Activated CD4-positive, alpha-beta T cell treated with anti-CD3 and anti-CD28 coated beads for 1 hour (primary cell): ENCODE measurements around the gene ESYT3.
"Not testable (repeated sequence)": the region's sequence is repeated elsewhere in the genome, so short reads cannot be mapped to it uniquely, and the experiment has no call there.

Experiments
- DNase-seq: peaks from one replicate; pipeline ENCODE4 v3.0.0-alpha.2; 2020

ESYT3 gene

DNA sequence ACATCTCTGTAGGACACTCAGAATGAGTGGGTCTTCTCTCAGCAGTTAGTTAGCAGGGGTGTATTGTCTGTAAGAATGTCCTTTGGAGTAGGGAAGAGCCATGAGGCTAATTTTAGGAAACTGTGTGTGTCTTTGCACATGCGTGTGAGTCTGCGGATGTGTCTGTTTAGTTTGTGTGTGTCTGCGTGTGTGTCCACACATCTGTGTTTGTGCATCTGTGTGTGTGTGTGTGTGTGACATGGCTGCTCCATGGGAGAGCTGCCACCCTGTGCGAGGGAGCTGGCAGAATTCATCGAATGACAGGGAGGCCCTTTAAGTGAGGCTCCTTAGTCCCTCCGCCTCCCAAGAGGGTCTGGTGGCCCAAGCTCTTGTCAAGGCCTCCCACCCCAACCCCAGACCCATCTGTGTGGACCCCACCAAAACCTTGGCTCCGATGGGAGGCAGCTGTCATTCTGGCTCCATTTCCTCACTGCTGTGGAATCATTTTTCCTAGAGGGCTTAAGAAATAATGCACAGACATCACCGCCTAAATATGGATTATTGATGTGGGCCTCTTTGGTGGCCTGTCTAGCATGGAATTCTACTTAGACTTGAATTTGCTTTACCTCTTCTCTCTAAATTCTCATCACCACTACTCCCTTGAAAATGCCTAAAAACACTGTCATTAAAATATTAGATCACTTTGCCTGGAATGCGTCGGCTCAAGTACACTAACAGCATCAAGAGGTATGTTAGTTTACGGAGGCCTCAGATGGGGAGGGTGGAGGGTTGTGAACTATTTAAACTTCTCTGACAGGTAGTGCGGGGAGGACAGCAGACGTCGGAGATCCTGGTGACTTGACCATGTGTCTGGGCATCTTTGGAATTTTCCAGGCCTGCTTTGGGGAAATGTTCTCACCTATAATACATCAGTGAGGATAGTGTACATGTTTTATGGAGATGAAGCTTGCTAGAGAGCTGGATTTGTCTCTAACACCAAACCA, 9.4 kb downstream of the ESYT3 start:
- DNase-seq = no peak

DNA sequence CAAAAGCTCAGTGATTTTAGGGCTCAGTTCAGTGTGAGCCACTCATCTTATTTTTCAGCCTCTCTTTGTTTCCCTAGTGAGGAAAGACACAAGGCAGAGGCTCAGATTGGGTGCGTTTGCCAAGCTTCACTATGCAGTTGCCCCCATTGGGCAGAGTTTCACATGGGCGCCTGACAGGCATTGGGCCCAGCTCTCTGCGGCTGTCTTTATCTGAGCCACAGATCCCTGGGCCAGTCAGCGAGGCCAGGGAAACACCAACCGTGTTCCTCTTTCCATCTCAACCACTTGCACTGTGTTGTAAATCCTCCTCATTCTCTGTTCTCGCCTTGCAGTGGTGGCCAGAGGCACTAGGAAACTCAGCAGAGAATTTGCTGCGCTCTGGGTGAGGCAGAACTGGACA, 10.8 kb downstream of the ESYT3 start:
- no peak for DNase-seq

DNA sequence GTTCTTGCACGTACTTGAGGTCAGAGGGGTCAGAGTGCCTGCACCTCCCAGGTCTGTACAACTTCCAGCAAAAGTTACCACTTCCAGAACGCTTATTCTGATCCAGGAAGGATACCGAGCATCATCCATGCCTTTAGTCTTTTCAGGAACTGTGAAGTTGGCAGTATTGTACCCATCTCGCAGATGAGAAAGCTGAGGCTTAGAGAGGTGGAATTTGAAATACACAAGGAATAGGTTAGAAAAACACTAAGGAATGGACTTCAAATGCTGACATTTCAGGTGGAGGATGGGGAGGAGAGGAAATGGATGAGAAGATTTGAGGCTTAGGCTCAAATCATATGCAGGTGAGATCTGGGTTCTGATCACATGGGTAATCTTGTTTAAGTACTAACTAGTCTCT, 11.2 kb downstream of the ESYT3 start:
- DNase-seq = no peak

DNA sequence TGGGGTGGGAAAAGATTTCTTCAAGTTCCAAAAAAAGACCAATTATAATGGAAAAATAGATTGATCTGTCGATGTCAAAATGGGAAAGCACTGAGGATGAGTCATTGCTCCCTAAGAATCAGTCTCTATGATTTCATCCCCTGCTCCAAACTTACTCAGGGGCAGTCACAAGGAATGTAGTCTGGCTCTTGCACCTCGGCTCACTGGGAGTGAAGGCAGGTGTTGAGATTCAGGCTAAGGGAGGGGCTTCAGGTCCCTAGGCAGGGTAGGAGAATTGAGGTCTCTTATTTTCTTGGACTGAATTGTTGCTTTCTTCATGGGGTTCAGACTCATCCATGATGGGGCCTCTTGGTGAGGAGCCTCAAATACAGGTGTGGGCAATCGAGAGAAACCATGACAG, 14.2 kb downstream of the ESYT3 start:
- DNase-seq = no peak

DNA sequence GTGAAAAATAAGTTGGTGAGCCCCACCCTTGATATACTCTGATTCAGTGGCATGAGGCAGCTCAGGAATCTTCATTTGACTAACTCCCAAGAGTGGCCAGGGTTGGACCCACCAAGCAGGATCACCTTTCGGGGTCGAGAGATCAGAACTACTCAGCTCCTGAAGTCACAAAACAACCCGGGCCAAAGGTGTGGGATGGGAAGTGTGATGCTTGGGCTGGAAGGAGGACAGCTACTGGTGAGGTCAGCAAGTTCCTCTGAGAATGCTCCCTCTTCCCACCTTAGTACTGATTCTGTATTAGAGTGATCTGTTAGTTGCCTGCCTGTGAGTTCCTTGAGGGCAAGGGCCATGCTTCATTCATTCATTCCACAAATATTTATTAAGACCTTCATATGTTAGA, 15.1 kb downstream of the ESYT3 start:
- DNase-seq = no peak

DNA sequence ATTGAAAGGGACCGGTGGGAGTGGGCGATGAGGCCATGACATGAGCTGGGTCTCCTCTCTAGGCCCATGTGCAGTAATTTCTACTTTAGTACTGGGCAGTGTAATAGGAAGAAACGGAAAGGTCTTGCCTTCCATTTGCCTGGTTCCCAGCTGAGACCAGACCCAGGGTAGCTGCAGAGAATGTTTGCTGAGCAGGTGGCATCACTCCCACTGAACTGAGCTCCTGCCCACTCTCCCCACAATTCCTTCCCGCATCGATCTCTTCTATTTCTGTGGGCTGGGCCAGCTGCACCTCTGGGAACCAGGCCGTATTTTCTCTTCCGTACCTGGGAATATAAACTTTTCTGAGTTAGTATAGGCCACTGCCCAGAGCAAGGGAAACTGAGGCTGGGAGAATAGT, 15.8 kb downstream of the ESYT3 start:
- DNase-seq = no peak

DNA sequence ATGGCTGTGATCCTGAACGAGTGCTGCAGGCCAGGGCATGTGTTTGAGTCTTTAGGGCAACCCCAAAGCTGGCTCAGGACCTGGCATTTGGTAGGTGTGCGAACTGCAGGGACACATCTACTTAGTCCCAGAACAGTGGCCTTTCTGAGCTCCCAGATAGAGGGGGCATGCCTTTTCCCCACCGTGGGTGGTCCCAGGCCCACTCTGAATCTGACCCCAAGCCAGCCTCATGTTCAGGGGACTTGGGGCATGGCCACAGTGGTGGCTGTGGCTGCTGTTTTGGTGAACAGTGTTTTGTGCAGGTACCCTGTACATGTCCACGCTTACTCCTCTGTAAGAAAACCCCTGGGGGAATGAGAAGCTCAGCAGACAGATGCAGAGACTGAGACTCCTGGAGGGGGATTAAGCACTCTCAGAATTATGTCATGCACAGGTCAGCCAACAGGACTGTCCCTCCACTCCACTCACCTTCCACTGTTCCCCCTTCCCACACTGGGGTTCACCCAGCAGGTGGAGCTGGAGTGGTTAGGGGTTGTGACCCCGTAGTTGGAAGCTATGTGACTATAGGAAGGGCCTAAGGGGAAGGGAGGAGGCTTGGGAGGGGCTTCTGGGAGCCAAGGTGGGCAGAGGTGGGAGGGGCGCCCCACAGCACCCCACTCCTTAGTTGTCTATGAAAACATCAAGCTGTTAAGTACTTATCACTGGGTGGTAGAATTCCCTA, 16.4 kb downstream of the ESYT3 start:
- no peak for DNase-seq

DNA sequence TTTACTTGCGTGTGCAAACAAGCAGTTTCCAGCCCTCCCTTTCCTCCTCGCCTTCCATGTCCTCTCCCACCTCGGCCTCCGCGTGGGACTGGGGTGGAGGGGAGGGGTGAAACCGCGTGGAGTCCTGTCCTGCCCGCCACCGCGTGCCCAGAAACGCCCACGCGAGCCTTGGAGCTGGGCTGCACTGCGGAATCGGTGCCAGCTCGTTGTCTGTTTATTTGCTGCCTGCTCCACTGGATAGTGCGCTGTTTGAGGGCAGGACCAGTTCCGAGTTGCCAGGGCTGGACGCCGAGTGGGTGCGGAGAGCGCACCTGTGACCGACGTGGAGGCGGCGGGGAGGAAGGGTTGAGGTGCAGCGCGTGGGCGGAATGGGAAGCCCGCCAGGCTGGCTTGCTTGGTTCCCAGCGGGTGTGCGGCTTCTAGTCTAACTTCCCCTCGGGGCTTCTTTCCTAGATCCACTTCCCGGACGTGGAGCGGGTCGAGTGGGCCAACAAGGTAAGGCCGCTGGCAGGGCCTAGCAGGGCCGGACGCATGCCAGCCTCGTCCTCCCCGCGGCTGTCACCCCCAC, 17.3 kb downstream of the ESYT3 start:
- DNase-seq = no peak

DNA sequence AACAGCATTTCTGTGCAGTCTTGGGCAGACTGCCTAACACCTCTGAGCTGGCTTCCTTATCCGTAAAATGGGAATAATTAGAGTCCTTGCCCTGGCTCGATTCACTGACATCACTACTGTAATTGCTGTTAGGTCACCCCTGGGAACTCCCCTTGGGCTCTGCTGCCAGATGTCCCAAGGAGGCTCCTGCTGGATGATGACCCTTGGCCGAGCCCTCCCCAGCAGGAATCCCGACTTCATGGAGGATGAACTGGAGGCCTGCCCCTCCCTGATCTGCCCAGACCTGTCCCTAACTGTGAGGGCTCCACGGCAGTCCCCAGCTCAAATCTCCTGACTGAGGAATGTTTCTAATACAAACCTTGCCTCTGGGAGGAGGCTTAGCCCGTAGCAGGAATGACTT, 18.0 kb downstream of the ESYT3 start:
- no peak for DNase-seq

DNA sequence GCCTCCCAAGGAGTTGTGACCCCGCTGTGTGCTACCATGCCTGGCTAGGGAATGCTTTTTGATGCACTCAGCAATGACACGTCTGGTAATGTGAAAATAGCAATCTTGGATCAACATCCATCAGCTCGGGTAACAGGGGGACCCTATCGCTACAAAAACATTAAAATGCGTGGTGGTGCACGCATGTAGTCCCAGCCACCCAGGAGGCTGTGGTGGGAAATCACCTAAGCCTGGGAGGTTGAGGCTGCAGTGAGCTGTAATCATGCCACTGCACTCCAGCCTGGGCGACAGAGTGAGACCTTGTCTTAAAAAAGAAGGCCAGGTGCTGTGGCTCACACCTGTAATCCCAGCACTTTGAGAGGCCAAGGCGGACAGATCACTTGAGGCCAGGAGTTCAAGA, 19.5 kb downstream of the ESYT3 start:
- not testable (repeated sequence) for DNase-seq

DNA sequence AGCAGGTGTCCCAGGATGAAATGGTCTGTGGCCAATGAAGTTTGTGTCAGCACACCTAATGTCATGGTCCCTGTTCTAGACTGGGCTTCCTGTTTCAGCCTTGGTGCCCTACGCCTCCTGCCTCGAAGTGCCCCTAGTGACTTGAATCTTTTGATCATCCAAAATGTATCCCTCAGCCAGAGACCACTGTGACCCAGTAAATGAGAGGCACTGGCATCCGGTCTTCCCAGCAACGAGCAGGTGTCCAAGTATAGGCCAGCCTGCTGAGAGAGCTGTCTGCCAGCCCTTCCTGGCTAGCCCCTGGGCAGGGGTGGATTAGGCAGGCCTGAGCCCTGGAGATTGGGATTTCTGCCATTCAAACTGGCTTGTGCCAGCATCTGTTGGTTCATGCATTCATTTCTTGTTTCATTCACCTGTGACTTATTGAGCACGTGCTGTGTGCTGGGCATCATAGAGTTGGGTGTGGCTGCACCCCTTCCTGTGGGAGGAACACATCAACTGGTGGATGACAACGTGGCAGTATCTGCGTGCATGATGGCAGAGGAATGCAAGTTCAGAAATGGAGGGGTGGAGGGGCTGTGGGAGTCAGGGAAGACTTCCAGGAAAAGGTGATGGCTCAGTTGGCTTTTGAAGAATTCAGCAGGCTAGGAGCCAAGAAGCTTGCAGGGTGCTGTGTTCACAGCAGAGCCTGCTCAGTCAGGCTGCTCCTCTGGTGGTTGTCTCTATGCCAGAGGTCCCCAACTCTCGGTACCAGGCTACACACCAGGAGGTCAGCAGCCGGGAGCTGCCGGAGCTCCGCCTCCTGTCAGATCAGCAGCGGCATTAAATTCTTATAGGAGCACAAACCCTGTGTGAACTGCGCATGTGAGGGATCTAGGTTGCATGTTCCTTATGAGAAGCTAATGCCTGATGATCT, 21.6 kb downstream of the ESYT3 start:
- no peak for DNase-seq

DNA sequence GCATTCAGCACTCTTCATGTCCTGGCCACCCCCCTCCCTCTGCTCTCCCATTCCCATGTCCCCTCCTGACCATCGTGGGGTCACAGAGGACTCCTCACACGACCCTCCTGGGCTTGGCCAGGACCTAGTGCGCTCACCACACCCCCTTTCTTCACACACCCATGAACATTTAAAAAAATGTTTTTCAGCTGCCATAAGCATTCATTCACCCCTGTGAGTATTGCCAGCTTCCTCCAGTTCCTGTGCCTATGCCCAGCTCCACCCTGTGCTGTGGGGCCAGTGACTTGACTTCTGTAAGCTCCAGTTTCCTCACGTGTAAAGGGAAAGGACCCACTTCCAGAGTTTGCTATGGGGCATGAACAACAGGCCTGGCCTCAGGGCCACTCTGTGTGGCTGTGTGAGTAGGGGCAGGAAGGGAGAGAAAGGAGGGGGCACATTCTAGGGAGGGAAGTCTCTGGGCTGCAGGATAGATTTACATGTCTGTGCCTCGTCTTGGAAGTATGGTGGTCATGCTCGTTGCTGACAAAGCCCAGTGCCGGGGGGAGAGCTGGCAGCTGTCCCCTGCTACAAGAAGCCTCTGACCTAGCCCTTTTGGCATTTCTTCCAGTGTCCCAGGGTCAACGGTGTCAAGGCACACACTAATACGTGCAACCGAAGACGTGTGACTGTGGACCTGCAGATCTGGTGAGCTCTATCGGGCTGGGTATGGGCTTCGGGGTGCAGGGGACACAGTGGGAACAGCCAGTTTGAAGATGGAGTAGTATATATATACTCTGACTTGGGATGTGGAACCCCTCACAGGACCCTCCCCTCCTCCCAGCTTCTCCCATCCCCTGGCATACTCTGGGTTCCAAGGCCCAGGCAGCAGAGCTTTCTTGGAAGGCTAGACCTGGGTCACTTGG, 22.8 kb downstream of the ESYT3 start:
- DNase-seq = no peak

DNA sequence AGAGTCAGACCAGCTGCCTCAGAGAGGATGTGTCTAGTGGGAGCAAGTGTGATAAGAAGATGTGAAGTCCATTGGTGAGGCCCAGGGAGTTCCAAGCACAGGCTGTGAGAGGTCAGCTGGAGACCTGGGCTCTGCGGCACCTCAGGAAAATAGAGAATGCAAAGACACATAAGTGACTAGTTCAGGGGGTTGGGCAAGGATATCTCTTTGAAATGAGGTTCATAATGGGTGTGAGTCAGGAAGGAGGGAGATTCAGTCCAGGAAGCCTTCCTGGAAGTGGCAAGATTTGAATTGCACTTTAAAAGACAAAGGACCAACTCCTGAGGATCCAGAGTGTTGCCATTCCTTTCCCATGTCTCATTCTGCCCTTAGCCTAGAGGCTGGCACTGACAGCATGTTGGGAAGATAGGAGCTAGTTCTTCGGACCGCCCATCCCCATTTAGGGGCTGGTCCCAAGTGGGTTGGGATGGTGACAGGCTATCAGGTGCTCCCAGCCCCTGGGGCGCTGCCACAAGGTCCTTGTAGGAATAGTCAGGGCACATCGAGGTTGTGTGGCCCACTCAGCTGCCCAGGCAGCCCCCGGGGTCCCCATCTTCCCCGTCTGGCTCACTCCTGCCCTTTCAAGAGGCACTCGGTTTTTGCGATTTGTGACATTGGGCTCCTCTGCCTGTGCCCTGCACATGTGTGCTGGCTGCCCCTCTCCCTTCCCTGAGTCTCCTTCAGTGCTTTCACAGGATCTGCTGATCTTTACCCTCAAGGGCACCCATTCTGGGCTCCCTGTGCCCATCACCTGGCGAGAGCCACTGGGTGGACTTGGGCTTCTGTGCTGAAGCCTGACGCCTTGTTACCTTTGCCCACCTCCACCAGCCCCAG, 23.7 kb downstream of the ESYT3 start:
- DNase-seq = no peak

DNA sequence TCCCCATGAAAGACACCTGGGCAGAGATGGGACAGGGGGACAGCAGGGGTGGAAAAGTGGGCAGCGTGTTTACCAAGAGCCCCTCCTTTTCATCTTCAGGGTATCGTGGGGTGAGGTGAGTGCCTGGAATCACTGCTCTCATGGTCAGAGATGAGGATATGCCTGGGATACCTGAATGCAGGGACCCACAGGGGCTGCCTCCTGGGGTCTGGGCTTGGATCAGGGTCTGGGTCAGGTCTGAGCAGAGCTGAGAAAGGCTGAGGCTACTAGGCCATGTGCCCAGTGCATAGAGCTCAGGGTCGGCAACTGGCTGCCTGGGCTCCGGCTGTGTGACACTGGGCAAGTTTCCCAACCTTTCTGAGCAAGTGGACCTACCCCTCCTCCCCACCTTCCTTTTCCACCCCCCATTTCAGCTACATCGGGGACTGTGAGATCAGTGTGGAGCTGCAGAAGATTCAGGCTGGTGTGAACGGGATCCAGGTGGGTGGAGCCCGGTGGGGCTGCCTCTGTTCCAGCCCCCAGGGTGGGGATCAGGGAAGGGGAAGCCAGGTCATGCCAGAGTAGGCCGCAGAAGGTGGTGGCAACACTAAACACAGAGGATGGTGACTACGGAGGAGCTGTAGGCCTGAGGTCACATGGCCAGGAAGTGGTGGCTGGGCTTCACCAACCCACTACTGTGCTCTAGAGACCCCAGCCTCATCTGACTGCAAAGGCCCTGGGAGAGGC, 24.5 kb downstream of the ESYT3 start:
- no peak for DNase-seq

DNA sequence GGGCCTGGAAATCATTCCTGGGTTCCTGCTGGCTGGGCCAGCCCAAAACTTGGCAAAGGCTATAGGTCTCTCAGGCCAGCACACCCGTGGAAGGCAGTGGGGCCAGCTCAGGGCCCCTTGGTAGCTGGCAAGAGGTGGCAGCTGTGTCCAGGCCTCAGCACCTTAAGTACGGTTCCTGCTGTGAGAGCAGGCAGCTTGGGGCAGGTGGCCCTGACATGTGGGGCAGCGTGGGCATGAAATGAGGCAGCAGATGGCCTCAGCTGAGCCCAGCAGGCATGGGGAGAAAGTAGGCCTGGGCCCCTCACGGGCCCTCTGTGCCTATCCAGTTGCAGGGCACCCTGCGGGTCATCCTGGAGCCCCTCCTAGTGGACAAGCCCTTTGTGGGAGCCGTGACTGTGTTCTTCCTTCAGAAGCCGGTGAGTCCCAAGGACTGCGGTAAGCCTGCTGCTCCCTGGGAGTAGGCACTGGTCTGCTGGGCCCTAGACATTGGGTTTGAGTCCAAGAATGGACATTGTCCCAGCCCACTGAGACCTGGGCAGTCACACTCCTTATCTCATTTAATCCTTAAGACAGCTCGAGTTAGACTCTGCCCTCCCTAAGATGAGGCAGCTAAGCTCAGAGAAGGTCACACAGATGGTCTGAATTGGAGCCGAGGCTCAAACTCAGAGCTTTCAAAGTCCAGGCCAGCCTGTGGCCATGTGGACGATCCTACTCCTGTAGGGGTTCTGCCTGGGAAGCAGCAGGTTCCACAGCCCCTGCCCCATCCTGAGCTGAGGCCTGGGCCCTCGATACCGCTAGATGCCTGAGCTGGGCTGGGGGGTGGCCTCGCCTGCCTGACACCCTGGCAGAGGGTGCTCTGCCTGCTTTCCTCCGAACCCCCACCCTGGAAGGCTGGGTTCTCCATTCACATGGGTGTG, 25.5 kb downstream of the ESYT3 start:
- DNase-seq = no peak

DNA sequence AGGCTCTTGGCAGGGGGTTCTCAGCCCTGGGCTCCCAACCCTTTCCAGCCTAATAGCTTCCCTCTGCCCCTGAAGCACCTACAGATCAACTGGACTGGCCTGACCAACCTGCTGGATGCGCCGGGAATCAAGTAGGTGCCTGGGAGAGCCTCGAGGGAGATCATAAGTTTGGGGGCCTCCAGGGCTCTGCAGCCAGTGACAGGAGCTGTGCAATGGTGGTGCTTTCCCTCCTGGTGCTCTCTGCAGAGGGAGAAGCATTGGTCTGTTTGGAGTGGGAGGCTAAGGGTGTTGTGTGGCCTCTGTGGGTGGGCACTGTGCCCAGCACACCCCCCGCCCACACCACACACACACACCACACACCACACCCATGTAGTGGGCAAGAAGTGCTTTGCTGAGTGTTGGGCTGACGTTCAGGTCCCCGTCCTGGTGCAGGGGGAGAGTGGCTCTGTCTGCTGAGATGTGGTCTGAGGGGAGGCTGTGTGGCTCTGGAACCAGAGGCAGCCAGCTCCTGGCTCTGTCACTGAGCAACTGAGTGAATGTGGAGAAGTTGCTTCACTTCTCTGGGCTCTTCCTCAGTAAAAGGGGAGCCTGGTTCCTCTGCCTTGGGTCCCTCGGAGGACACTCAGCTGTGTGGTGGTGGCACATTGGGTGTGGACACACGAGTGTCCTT, 26.3 kb downstream of the ESYT3 start:
- no peak for DNase-seq

DNA sequence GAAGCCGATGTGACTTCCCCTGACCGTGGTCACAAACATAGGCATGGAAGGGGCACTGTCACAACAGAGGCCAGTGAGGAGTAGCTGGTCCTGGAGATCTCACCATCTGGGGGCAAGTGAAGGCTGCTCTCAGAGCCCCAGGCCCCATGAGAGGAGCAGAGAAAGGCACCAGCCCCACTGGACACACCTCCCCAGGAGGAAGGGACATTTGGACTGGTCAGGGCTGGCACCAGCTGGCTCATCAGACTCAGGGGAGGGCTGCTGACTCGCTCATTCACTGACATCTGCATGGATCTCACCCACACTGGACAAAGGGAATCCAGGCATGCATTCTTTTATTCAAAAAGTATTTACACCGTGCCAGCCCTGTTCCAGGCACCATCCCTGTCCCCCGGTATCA, 26.8 kb downstream of the ESYT3 start:
- no peak for DNase-seq

DNA sequence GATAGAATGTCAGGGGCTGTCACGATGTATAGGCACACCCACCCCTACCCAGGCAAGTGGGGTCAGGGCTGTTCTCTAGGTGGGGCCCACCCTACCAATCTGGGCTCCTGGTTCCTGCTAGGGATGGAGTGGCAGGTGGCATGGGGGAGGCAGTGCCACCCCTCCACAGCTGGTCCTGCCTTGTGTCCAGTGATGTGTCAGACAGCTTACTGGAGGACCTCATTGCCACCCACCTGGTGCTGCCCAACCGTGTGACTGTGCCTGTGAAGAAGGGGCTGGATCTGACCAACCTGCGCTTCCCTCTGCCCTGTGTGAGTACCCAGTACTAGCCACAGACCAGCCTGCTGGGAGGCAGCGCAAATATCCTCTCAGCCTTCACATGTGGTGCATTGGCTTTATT, 27.5 kb downstream of the ESYT3 start:
- DNase-seq = no peak
